Bronchial epithelial cell (primary cell): Measurements from ENCODE around the gene HBD. TPM values are rescaled to one million over a fixed set of nuclear protein-coding genes. Genes with fewer than 3 reads are reported as not detected.
"Not testable (repeated sequence)": the region's sequence is repeated elsewhere in the genome, so short reads cannot be mapped to it uniquely, and the experiment has no call there.

Experiments
- DNase-seq: peaks from one replicate; pipeline ENCODE4 v3.0.0-alpha.2; 2010; ENCODE audit warnings: low read depth
- FAIRE-seq: peaks from 2 replicates; lab custom pipeline; 2011; peaks lifted over from hg19 to GRCh38; lab: Jason Lieb, UNC
- H3K27me3 ChIP-seq: 2 replicates; pipeline ENCODE4 v1.5.1; 2011; ENCODE audit warnings: low read length; ENCODE audit not compliant: control insufficient read depth, insufficient read depth
- H3K36me3 ChIP-seq: 2 replicates; pipeline ENCODE4 v1.5.1; 2011; ENCODE audit warnings: low read length; ENCODE audit not compliant: control insufficient read depth, insufficient read depth
- H3K4me3 ChIP-seq: 2 replicates; pipeline ENCODE4 v1.5.1; 2011; ENCODE audit warnings: mild to moderate bottlenecking, low read depth, low read length, control low read depth
- total RNA-seq: library from RNA; depleted of rRNA; stranded (reverse); fragments of >200 nt; gene quantifications from 2 replicates; pipeline ENCODE4 v1.2.1, GENCODE V29; 2014
- TF ChIP-seq, protein P1 (sequence below): IDR thresholded peaks from 2 replicates; pipeline ENCODE4 v1.5.1; 2011; ENCODE audit warnings: mild to moderate bottlenecking, moderate library complexity, low read length, control low read depth, inconsistent platforms; ENCODE audit not compliant: insufficient read depth, severe bottlenecking

HBD gene
- total RNA-seq, 1 donor from 2014 or later: not detected

DNA sequence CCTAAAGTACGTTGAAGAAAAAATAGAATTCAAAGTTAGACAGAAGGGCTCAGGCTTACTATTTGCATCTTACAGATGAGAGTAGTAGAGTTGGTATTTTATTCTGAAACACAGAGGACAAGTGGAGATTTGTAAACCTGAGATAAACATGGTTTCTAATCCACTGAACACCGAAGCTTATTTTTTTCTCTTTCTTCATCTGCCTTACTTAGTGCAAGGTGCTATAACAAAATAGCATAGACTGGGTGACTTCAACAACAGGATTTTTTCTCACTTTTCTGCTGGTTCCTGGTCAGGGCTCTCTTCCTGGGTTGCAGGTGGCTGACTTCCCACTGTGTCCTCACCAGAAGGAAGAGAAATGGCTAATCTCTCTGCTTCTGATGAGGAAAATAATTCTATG lies 17.5 kb upstream of the HBD start:
- no peaks in the 10 kb centered on the region for H3K27me3 ChIP-seq
- H3K36me3 ChIP-seq: no peaks in the 10 kb centered on the region
- DNase-seq (no peak), FAIRE-seq (no peak)
- TF ChIP-seq, protein P1, sequence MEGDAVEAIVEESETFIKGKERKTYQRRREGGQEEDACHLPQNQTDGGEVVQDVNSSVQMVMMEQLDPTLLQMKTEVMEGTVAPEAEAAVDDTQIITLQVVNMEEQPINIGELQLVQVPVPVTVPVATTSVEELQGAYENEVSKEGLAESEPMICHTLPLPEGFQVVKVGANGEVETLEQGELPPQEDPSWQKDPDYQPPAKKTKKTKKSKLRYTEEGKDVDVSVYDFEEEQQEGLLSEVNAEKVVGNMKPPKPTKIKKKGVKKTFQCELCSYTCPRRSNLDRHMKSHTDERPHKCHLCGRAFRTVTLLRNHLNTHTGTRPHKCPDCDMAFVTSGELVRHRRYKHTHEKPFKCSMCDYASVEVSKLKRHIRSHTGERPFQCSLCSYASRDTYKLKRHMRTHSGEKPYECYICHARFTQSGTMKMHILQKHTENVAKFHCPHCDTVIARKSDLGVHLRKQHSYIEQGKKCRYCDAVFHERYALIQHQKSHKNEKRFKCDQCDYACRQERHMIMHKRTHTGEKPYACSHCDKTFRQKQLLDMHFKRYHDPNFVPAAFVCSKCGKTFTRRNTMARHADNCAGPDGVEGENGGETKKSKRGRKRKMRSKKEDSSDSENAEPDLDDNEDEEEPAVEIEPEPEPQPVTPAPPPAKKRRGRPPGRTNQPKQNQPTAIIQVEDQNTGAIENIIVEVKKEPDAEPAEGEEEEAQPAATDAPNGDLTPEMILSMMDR: no peak
- no peak overlapping the region for H3K4me3 ChIP-seq

DNA sequence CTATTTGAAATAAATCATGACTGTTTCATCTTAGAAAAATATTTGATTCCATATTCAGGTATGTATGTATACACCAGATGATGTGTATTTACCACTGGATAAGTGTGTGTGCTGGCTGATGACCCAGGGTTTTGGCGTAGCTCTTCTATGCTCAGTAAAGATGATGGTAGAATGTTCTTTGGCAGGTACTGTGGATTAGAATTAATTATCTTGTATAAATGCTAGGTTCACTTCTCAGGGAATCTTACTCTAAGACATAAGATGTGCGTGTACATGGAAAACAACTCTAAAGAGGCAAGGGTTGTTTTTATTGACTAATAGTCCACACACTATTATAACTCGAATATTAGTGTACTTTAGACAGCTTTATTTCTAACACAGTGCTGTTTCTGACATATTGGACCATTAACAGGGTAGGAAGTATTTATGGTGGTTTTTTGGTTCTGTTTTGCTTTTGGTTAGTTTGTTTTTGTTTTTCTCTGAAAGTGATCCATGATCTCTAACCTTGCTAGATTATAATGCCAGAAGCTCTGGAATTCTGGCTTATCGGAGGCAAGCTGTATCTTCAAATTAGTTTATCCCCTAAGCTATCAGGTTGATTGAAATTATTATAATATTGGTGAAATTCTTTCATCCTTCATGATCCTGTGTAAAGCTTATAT lies 16.4 kb upstream of the HBD start:
- H3K4me3 ChIP-seq: no peak overlapping the region
- no peak for FAIRE-seq
- TF ChIP-seq, protein P1: no peak
- no peaks in the 10 kb centered on the region for H3K27me3 ChIP-seq
- no peaks in the 10 kb centered on the region for H3K36me3 ChIP-seq
- DNase-seq: no peak

DNA sequence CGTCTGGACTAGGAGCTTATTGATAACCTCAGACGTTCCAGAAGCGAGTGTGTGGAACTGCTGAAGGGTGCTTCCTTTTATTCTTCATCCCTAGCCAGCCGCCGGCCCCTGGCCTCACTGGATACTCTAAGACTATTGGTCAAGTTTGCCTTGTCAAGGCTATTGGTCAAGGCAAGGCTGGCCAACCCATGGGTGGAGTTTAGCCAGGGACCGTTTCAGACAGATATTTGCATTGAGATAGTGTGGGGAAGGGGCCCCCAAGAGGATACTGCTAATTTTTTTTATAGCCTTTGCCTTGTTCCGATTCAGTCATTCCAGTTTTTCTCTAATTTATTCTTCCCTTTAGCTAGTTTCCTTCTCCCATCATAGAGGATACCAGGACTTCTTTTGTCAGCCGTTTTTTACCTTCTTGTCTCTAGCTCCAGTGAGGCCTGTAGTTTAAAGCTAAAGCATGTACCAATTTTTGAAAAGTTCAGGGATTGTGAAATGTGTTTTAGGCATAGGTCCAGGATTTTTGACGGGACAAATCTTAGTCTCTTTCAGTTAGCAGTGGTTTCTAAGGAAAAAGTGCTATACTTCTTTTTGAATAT lies 15.6 kb upstream of the HBD start, which contains the start of gene HBG1:
TSS of gene HBG1 (minus strand) at position 51 of the 590 bp plus-strand sequence. CDS start 53 bp downstream, outside the sequence.
- not testable (repeated sequence) for H3K4me3 ChIP-seq, H3K27me3 ChIP-seq, H3K36me3 ChIP-seq, FAIRE-seq, DNase-seq

DNA sequence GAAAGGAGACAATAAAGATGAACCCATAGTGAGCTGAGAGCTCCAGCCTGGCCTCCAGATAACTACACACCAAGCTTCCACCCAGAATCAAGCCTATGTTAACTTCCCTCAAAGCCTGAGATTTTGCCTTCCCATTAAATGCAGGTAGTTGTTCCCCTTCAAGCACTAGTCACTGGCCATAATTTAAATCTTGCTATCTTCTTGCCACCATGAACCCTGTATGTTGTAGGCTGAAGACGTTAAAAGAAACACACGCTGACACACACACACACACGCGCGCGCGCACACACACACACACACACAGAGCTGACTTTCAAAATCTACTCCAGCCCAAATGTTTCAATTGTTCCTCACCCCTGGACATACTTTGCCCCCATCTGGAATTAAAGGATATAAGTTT lies 14.2 kb upstream of the HBD start:
- not testable (repeated sequence) for H3K36me3 ChIP-seq, H3K4me3 ChIP-seq, H3K27me3 ChIP-seq, DNase-seq, FAIRE-seq

DNA sequence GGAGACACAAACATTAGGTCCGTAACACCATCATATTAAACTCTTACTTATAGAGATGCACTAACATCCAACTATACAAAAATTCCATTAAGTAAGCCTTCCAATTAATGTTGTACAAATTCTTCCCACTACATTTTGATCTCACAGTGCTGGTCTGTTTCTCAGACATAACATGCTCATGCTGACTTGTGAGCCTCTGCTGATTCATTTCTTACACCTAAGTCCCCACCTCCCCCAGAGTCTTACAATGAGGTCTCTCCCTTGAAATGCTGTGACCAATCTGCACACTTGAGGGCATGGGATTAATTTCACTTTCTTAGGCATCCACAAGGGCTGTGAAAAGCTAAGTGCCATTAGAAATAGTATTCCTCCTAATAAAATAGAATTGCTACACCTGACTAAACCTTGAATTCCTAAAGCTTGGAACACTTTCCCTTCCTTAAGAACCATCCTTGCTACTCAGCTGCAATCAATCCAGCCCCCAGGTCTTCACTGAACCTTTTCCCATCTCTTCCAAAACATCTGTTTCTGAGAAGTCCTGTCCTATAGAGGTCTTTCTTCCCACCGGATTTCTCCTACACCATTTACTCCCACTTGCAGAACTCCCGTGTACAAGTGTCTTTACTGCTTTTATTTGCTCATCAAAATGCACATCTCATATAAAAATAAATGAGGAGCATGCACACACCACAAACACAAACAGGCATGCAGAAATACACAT lies 13.3 kb upstream of the HBD start:
- DNase-seq: peak; percentile 11
- TF ChIP-seq, protein P1: no peak
- H3K4me3 ChIP-seq: no peak overlapping the region
- no peaks in the 10 kb centered on the region for H3K27me3 ChIP-seq
- H3K36me3 ChIP-seq: no peaks in the 10 kb centered on the region
- no peak for FAIRE-seq

DNA sequence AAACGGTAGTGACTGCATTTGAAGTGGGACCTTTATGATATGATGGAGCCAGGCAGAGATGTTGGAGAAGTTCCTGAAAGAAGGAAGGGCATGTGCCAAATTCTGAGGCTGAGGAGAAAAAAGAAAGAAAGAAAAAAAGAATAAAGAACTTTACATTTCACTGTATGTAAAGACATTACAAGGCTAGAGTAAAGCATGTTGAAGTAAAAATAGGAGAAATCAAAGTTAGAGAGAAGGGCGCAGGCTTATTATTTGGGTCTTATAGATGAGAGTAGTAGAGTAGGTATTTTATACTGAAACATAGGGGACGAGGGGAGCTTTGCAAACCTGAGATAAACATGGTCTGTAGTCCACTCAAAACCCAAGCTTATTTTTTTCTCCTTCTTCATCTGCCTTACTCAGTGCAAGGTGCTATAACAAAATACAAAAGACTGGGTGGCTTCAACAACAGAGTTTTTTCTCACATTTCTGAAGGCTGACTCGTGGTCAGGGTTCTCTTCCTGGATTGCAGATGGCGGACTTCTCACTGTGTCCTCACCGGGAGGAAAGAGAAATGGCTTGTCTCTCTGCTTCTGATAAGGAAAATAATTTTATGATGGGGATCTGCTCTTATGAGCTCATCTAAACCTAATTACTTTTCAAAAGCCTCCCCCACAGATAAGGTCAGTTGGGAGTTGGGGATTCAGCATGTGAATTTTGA lies 12.6 kb upstream of the HBD start:
- Histone ChIP-seq H3K4me3 (no peak overlapping the region), H3K36me3 (no peaks in the 10 kb centered on the region), H3K27me3 (no peaks in the 10 kb centered on the region)
- TF ChIP-seq, protein P1: no peak
- DNase-seq (no peak), FAIRE-seq (no peak)
